GM18498 (cell line): ENCODE measurements around the gene GATA5.

Experiments
- ATAC-seq: cut with Tn5 transposase; IDR thresholded peaks from one replicate; pipeline ENCODE4 v1.9.1; 2021; ENCODE audit warnings: mild to moderate bottlenecking, moderate library complexity; ENCODE audit not compliant: unreplicated experiment

Gene GATA5

GRCh38 chr20:62488470-62488869, 12.7 kb upstream of the GATA5 start:
- no peak for ATAC-seq

GRCh38 chr20:62487561-62488354, 12.0 kb upstream of the GATA5 start:
- ATAC-seq: no peak

- ATAC-seq: no peak
These were observed 11.3 kb upstream of the GATA5 start for GRCh38 chr20:62487118-62487517.

GRCh38 chr20:62486484-62486883, 10.7 kb upstream of the GATA5 start:
- ATAC-seq: no peak

- ATAC-seq: no peak
These were observed 9.9 kb upstream of the GATA5 start for GRCh38 chr20:62485701-62486089.

GRCh38 chr20:62485062-62485700, 9.4 kb upstream of the GATA5 start:
- no peak for ATAC-seq

- ATAC-seq: no peak
These were observed 8.7 kb upstream of the GATA5 start for GRCh38 chr20:62484478-62484877.

GRCh38 chr20:62483613-62484458, 8.0 kb upstream of the GATA5 start:
- ATAC-seq: no peak

- no peak for ATAC-seq
These were observed 7.2 kb upstream of the GATA5 start for GRCh38 chr20:62482974-62483373.

GRCh38 chr20:62482146-62482809, 6.5 kb upstream of the GATA5 start:
- ATAC-seq: no peak

- no peak for ATAC-seq
These were observed 5.8 kb upstream of the GATA5 start for GRCh38 chr20:62481425-62482145.

- no peak for ATAC-seq
These were observed 4.5 kb upstream of the GATA5 start for GRCh38 chr20:62480318-62480717.

GRCh38 chr20:62479656-62480055, 3.9 kb upstream of the GATA5 start:
- no peak for ATAC-seq

GRCh38 chr20:62479156-62479555, 3.4 kb upstream of the GATA5 start:
- ATAC-seq: no peak

- ATAC-seq: no peak
These were observed 2.1 kb upstream of the GATA5 start for GRCh38 chr20:62477669-62478455.

GRCh38 chr20:62476056-62476838, 452 bp upstream of the GATA5 start:
- ATAC-seq: no peak

GRCh38 chr20:62475027-62475771, 596 bp downstream of the GATA5 start:
- no peak for ATAC-seq

GRCh38 chr20:62474604-62475026, 1.2 kb downstream of the GATA5 start:
- ATAC-seq: no peak
